GM23338 (cell line): ENCODE data around the gene NINJ1. TPM values are rescaled to one million over a fixed set of nuclear protein-coding genes. Genes with fewer than 3 reads are reported as not detected.

Experiments used
- ATAC-seq: fragments of 200-7000 bp; cut with Tn5 transposase; 3 replicates; pipeline ENCODE4 v1.9.1; 2020
- DNase-seq: peaks from one replicate; pipeline ENCODE4 v3.0.0-alpha.2; 2015; ENCODE audit warnings: low spot score
- H2AFZ ChIP-seq: fragments of 200-600 bp; sonication (generic); 2 replicates; pipeline ENCODE4 v1.8.0; 2016; ENCODE audit warnings: antibody characterized with exemption, mild to moderate bottlenecking, moderate library complexity
- H3F3A ChIP-seq: fragments of 200-600 bp; sonication (generic); replicated peaks from 2 replicates; pipeline ENCODE4 v1.8.0; 2017; ENCODE audit warnings: antibody characterized with exemption, mixed run types, low read depth
- H3K27ac ChIP-seq: fragments of 200-600 bp; sonication (generic); 2 replicates; pipeline ENCODE4 v1.6.1; 2016; ENCODE audit warnings: low read depth
- H3K27me3 ChIP-seq: fragments of 200-600 bp; sonication (generic); 2 replicates; pipeline ENCODE4 v1.8.0; 2016; ENCODE audit warnings: mild to moderate bottlenecking, mixed run types, moderate library complexity; ENCODE audit not compliant: insufficient read depth
- H3K36me3 ChIP-seq: fragments of 200-600 bp; sonication (generic); 2 replicates; pipeline ENCODE4 v1.8.0; 2016; ENCODE audit warnings: mild to moderate bottlenecking; ENCODE audit not compliant: insufficient read depth
- H3K4me1 ChIP-seq: fragments of 200-600 bp; sonication (generic); 2 replicates; pipeline ENCODE4 v1.8.0; 2016; ENCODE audit warnings: mild to moderate bottlenecking, moderate library complexity; ENCODE audit not compliant: insufficient read depth
- H3K4me2 ChIP-seq: fragments of 200-600 bp; sonication (generic); 2 replicates; pipeline ENCODE4 v1.7.1; 2017; ENCODE audit warnings: mixed run types
- H3K4me3 ChIP-seq: fragments of 200-600 bp; sonication (generic); 2 replicates; pipeline ENCODE4 v1.6.1; 2016; ENCODE audit warnings: mixed run types
- H3K79me2 ChIP-seq: fragments of 200-600 bp; sonication (generic); replicated peaks from 2 replicates; pipeline ENCODE4 v1.8.0; 2017; ENCODE audit warnings: mild to moderate bottlenecking; ENCODE audit not compliant: insufficient read depth
- H3K9me2 ChIP-seq: fragments of 200-600 bp; sonication (generic); 2 replicates; pipeline ENCODE4 v1.8.0; 2017; ENCODE audit not compliant: insufficient read depth
- H4K20me1 ChIP-seq: fragments of 200-600 bp; sonication (generic); replicated peaks from 2 replicates; pipeline ENCODE4 v1.8.0; 2017; ENCODE audit warnings: mild to moderate bottlenecking; ENCODE audit not compliant: insufficient read depth
- H3K27ac Mint-ChIP-seq: 2 replicates; pipeline ENCODE4 v1.8.0; 2020; ENCODE audit warnings: inconsistent platforms, mild to moderate bottlenecking, moderate library complexity, mixed read lengths
- H3K27me3 Mint-ChIP-seq: 3 replicates; pipeline ENCODE4 v1.8.0; 2022; ENCODE audit warnings: low read depth, mild to moderate bottlenecking, moderate library complexity, mixed read lengths, inconsistent platforms; ENCODE audit not compliant: insufficient read depth, poor library complexity
- H3K36me3 Mint-ChIP-seq: 3 replicates; pipeline ENCODE4 v1.8.0; 2021; ENCODE audit warnings: low read depth, mild to moderate bottlenecking, inconsistent platforms, moderate library complexity, mixed read lengths
- H3K4me1 Mint-ChIP-seq: 3 replicates; pipeline ENCODE4 v1.8.0; 2020; ENCODE audit warnings: mild to moderate bottlenecking, inconsistent platforms, mixed read lengths
- H3K4me3 Mint-ChIP-seq: 3 replicates; pipeline ENCODE4 v1.8.0; 2021; ENCODE audit warnings: moderate library complexity, mild to moderate bottlenecking, inconsistent platforms, mixed read lengths
- H3K9me3 Mint-ChIP-seq: 3 replicates; pipeline ENCODE4 v1.8.0; 2020; ENCODE audit warnings: moderate library complexity, mild to moderate bottlenecking, inconsistent platforms, mixed read lengths
- CTCF ChIP-seq, 2 experiments: fragments of 200-600 bp in 1 of 2; sonication (generic) in 1 of 2; conservative IDR thresholded peaks; 2 replicates each; pipeline versions ENCODE4 v1.5.1 to v1.6.1; 2016 to 2017; ENCODE audit warnings: antibody characterized with exemption in 2 of 2, low read depth in 2 of 2, mild to moderate bottlenecking in 2 of 2, moderate library complexity in 1 of 2
- ETS1 ChIP-seq: IDR thresholded peaks from 2 replicates; pipeline ENCODE4 v1.6.1; 2016; ENCODE audit warnings: antibody characterized with exemption
- EZH2 ChIP-seq: fragments of 200-600 bp; sonication (generic); IDR thresholded peaks from one replicate; pipeline ENCODE4 v1.8.0; 2017; ENCODE audit warnings: antibody characterized with exemption, mild to moderate bottlenecking, low read depth; ENCODE audit not compliant: unreplicated experiment
- EZH2phosphoT487 ChIP-seq: fragments of 200-600 bp; sonication (generic); IDR thresholded peaks from one replicate; pipeline ENCODE4 v1.8.1; 2018; ENCODE audit warnings: antibody characterized with exemption; ENCODE audit not compliant: unreplicated experiment
- REST ChIP-seq: IDR thresholded peaks from one replicate; pipeline ENCODE4 v1.6.1; 2018; ENCODE audit warnings: antibody characterized with exemption; ENCODE audit not compliant: unreplicated experiment
- STAT1 ChIP-seq: IDR thresholded peaks from one replicate; pipeline ENCODE4 v1.6.1; 2016; ENCODE audit warnings: antibody characterized with exemption; ENCODE audit not compliant: unreplicated experiment
- ZNF114 ChIP-seq: fragments of 250-450 bp; sonication (Bioruptor Pico); IDR thresholded peaks from 2 replicates; pipeline ENCODE4 v1.5.0; 2020; ENCODE audit warnings: mild to moderate bottlenecking, moderate library complexity
- ZNF331 ChIP-seq: fragments of 250-450 bp; sonication (Bioruptor Pico); IDR thresholded peaks from 2 replicates; pipeline ENCODE4 v1.5.0; 2020; ENCODE audit warnings: low read depth, mild to moderate bottlenecking, moderate library complexity
- ZNF462 ChIP-seq: fragments of 250-450 bp; sonication (Bioruptor Pico); IDR thresholded peaks from 2 replicates; pipeline ENCODE4 v1.5.0; 2020; ENCODE audit warnings: mild to moderate bottlenecking, moderate library complexity
- polyA plus RNA-seq: library from polyadenylated mRNA; unstranded; fragments of >200 nt; fragmentation: Nextera tagmentation; extraction: Ambion mirVana; gene quantifications from 2 replicates; pipeline ENCODE4 v1.2.1, GENCODE V29; 2016
- total RNA-seq: library from RNA; depleted of rRNA; stranded (reverse); fragments of >200 nt; shearing (Covaris generic); gene quantifications from 2 replicates; pipeline ENCODE4 v1.2.3, GENCODE V29; 2014

NINJ1 gene
- total and polyA plus RNA-seq, 2 experiments from 2014 or later: 36.3 to 39.7 TPM

- Histone ChIP-seq H3K4me2 (no peak overlapping the region), H3K4me3 (no peak overlapping the region), H3K27ac (no peak overlapping the region), H3F3A (no peaks in the 10 kb centered on the region), H4K20me1 (no peaks in the 10 kb centered on the region), H3K79me2 (no peaks in the 10 kb centered on the region), H3K9me2 (no peaks in the 10 kb centered on the region), H3K4me1 (no peaks in the 10 kb centered on the region), H2AFZ (no peak overlapping the region), H3K27me3 (no peaks in the 10 kb centered on the region), H3K36me3 (no peaks in the 10 kb centered on the region; the same call in 1 of the 2 replicates)
- Mint-ChIP-seq H3K4me3 (no peak overlapping the region), H3K27me3 (peaks cover 4% of the 10 kb centered on the region), H3K9me3 (peaks cover 6% of the 10 kb centered on the region; the same call in 2 of the 3 replicates), H3K27ac (no peak overlapping the region), H3K4me1 (peaks cover 4% of the 10 kb centered on the region; the same call in 1 of the 3 replicates), H3K36me3 (peaks cover 6% of the 10 kb centered on the region)
- DNase-seq (no peak), ATAC-seq (no peak)
- TF ChIP-seq STAT1: no peak
- TF ChIP-seq ZNF331 (CRISPR knock-in tag): no peak
These were observed 52.9 kb downstream of the NINJ1 start for GRCh38 chr9:93081081-93081529.

GRCh38 chr9:93080406-93080805 lies 53.6 kb downstream of the NINJ1 start:
- no peak overlapping the region for H3K27ac ChIP-seq
- no peak overlapping the region for H3K27ac Mint-ChIP-seq
- no peaks in the 10 kb centered on the region for H3F3A ChIP-seq
- no peak overlapping the region for H3K4me3 Mint-ChIP-seq
- no peak for ATAC-seq
- H4K20me1 ChIP-seq: no peaks in the 10 kb centered on the region
- no peaks in the 10 kb centered on the region for H3K9me2 ChIP-seq
- H3K4me1 ChIP-seq: no peaks in the 10 kb centered on the region
- peaks cover 4% of the 10 kb centered on the region; the same call in 1 of the 3 replicates for H3K4me1 Mint-ChIP-seq
- H3K4me2 ChIP-seq: no peak overlapping the region
- H3K79me2 ChIP-seq: no peaks in the 10 kb centered on the region
- no peak overlapping the region for H3K4me3 ChIP-seq
- H3K27me3 Mint-ChIP-seq: peaks cover 3% of the 10 kb centered on the region
- peaks cover under 1% of the 10 kb centered on the region; the same call in 2 of the 3 replicates for H3K9me3 Mint-ChIP-seq
- H2AFZ ChIP-seq: no peak overlapping the region
- no peak for DNase-seq
- H3K27me3 ChIP-seq: no peaks in the 10 kb centered on the region
- H3K36me3 Mint-ChIP-seq: peaks cover 1% of the 10 kb centered on the region
- no peaks in the 10 kb centered on the region; the same call in 1 of the 2 replicates for H3K36me3 ChIP-seq
- TF ChIP-seq ZNF114 (CRISPR knock-in tag) (no peak), EZH2phosphoT487 (no peak), REST (no peak), CTCF (conservative IDR thresholded peaks at IDR 0.05; ENCODE audit: low read depth in 2 of 2) (no peak), ETS1 (no peak), EZH2 (no peak), ZNF462 (CRISPR knock-in tag) (no peak)
